HG03066 (cell line): ENCODE measurements around the gene ZMYND15.
A peak's percentile ranks its signal among the peaks of the same experiment; 100 is the strongest.
"Not testable (repeated sequence)": the region's sequence is repeated elsewhere in the genome, so short reads cannot be mapped to it uniquely, and the experiment has no call there.

Experiments
- ATAC-seq: cut with Tn5 transposase; IDR thresholded peaks from one replicate; pipeline ENCODE4 v1.9.1; 2021; ENCODE audit warnings: low read depth; ENCODE audit not compliant: unreplicated experiment

Gene ZMYND15, protein sequence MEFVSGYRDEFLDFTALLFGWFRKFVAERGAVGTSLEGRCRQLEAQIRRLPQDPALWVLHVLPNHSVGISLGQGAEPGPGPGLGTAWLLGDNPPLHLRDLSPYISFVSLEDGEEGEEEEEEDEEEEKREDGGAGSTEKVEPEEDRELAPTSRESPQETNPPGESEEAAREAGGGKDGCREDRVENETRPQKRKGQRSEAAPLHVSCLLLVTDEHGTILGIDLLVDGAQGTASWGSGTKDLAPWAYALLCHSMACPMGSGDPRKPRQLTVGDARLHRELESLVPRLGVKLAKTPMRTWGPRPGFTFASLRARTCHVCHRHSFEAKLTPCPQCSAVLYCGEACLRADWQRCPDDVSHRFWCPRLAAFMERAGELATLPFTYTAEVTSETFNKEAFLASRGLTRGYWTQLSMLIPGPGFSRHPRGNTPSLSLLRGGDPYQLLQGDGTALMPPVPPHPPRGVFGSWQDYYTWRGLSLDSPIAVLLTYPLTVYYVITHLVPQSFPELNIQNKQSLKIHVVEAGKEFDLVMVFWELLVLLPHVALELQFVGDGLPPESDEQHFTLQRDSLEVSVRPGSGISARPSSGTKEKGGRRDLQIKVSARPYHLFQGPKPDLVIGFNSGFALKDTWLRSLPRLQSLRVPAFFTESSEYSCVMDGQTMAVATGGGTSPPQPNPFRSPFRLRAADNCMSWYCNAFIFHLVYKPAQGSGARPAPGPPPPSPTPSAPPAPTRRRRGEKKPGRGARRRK

GRCh38 chr17:4739122-4740024 is at the start of gene ZMYND15, which contains the start of gene CXCL16:
Gene ZMYND15 (plus strand): TSS chr17:4739833. CDS start chr17:4740549, 716 bp downstream.
Gene CXCL16 (minus strand): TSS chr17:4739928. CDS start chr17:4739339, 589 bp downstream.
- ATAC-seq: no peak

GRCh38 chr17:4689872-4690271 is 49.8 kb upstream of the ZMYND15 start:
- not testable (repeated sequence) for ATAC-seq

- no peak for ATAC-seq
Observed at GRCh38 chr17:4690745-4691144, 48.9 kb upstream of the ZMYND15 start.

- no peak for ATAC-seq
Observed at GRCh38 chr17:4691686-4692085, 47.9 kb upstream of the ZMYND15 start.

- no peak for ATAC-seq
Observed at GRCh38 chr17:4693416-4693815, 46.2 kb upstream of the ZMYND15 start.

GRCh38 chr17:4696437-4696805 is 43.2 kb upstream of the ZMYND15 start:
- no peak for ATAC-seq

DNA sequence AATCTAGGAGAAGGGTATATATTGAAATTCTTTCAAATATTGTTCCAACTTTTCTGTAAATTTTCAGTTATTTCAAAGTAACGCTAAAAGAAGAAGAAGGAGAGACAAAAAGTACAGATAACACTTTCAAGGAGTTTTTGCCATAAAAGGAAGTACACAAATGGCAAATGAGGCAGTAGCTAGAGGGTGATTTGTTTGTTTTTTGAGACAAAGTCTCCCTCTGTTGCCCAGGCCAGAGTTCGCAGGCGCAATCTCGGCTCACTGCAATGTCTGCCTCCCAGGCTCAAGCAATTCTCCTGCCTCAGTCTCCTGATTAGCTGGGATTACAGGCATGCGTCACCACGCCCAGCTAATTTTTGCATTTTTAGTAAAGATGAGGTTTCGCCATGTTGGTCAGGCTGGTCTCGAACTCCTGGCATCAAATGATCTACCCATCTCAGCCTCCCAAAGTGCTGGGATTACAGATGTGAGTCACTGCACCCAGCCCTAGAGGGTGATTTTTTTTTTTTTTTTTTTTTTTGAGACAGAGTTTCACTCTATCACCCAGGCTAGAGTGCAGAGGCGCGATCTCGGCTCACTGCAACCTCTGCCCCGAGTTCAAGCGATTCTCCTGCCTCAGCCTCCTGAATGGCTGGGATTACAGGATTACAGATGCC is 40.1 kb upstream of the ZMYND15 start:
- not testable (repeated sequence) for ATAC-seq

- no peak for ATAC-seq
Observed at GRCh38 chr17:4701116-4701515, 38.5 kb upstream of the ZMYND15 start.

GRCh38 chr17:4703330-4703691 is 36.3 kb upstream of the ZMYND15 start:
- no peak for ATAC-seq

- ATAC-seq: not testable (repeated sequence)
Observed at GRCh38 chr17:4704574-4704907, 35.1 kb upstream of the ZMYND15 start.

DNA sequence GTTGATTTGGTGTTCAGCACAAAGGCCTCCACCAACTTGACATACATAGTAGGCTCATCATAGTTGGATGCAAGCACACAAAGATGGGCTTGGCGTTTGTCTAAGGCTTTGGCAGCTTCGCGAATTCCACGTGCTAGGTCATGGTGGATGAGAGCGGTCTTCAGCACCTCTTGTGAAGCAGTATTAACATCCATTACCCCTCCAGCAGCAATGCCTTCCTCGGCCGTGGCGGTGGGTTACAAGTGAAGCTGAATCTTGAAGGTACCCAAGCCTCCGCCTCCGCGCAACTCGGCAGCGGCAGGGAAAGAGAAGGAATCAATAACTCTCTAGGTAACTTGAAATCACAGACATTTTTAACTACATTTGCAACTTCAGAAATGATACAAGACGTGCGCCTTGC is 34.6 kb upstream of the ZMYND15 start:
- no peak for ATAC-seq

- ATAC-seq: no peak
Observed at GRCh38 chr17:4706121-4706520, 33.5 kb upstream of the ZMYND15 start.

GRCh38 chr17:4708436-4708835 is 31.2 kb upstream of the ZMYND15 start:
- no peak for ATAC-seq

- peak; percentile 73 for ATAC-seq
Observed at GRCh38 chr17:4709794-4710692, 29.6 kb upstream of the ZMYND15 start, which contains the start of gene ARRB2. Gene ARRB2 (plus strand): TSS chr17:4710632. CDS start chr17:4710722, 90 bp downstream.

DNA sequence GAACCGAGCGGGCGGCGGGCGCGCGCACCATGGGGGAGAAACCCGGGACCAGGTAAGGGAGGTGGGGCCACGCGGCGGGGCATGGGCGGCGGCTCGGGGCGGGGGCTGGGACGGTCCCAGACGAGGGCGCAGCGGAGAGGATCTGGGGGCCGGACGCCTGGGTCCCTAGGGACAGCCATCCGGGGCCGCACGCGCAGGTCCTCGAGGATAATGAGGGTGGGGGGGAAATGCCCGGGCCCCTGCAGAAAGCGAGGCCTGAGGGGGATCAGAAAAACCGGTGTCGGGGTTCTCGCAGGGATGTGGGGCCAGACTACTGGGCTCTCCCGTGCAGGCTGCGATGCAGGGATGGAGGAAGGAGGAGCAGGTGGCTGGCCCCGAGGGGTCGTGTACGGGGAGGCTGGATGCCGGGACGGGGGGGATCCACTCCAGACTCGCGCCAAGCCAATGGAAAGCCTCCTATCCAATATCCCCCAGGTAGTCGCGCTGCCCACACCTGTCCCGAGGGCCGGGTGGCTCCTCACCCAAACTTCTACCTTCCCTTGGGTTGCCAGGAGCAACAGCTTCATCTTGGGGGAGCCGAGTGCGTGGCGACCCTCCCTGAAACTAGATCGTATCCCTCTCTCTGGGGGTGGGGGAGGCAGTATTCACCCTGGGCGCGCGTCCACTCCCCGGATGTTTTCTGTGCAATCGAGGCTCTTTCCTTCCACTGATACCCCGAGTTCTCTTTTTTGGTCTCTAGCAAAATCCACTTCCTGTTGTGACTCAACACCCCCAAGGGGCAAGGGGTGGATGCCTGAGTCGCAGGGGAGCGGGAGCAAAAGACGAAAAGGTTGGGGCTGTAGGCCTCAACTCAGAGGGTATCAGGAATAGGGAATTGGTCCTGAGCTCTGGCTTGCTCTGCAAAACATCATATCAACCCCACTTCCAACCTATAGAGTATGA is 28.7 kb upstream of the ZMYND15 start:
- no peak for ATAC-seq

- no peak for ATAC-seq
Observed at GRCh38 chr17:4711661-4712181, 27.9 kb upstream of the ZMYND15 start.

- no peak for ATAC-seq
Observed at GRCh38 chr17:4712526-4712925, 27.1 kb upstream of the ZMYND15 start.
